Stimulated activated naive CD8-positive, alpha-beta T cell treated with anti-CD3 and anti-CD28 coated beads, Interleukin-15, Interleukin-2, amounts not matched to agents 100 U/mL and 50 U/mL, for 24 hours (primary cell): ENCODE data around the gene UFSP1.
"Not testable (repeated sequence)": the region's sequence is repeated elsewhere in the genome, so short reads cannot be mapped to it uniquely, and the experiment has no call there.

Experiments used
- ATAC-seq: fragments of 150-1000 bp; cut with Tn5 transposase; one replicate; pipeline ENCODE4 v1.10.0; 2021
- DNase-seq: peaks from one replicate; pipeline ENCODE4 v3.0.0; 2021

Gene UFSP1

GRCh38 chr7:100888988-100889750, at the start of gene UFSP1:
Gene UFSP1 (minus strand): TSS chr7:100889715. CDS start chr7:100889271, 444 bp downstream.
- ATAC-seq (peak; percentile 26), DNase-seq (peak; percentile 23)

- not testable (repeated sequence) for DNase-seq, ATAC-seq
Observed at GRCh38 chr7:100936167-100936566, 46.7 kb upstream of the UFSP1 start.

GRCh38 chr7:100935381-100935780, 45.9 kb upstream of the UFSP1 start:
- DNase-seq, ATAC-seq: not testable (repeated sequence)

DNA sequence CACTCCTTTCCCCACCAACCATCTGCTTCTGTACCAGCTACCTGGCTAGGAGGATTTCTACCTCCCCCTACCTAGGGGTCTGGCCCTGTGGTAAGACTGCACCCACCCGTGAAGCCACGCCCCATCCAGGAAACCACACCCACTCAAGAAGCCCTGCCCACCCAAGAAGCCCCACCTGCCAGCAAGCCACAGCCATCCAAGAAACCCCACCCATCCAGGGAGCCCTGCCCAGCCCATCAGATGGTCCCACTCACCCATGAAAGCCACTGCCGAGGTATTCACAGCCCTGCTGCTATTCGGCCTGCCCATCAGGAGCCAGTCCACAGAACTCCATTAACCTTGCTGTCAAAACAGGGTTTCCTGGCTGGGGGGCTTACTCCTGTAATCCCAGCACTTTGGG, 44.2 kb upstream of the UFSP1 start:
- ATAC-seq, result no peak
- DNase-seq, result no peak

DNA sequence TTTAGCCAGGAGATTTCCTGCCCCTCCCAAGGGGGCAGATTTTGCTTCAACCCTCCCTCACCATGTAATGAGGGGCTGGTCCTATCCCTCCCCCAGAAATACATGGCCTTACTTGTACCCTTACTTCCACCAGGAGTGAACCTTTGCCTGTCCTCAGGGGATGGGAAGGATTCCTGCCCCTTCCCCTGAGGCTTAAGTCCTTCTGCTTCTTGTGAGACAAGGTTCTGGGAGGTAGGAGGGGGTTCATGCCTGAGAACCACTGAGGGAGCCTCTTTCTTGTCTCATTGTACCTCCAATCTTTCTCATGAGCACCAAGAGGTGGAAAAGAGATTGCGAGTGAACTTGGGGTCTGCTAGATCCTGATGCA, 40.3 kb upstream of the UFSP1 start:
- DNase-seq (no peak), ATAC-seq (no peak)

DNA sequence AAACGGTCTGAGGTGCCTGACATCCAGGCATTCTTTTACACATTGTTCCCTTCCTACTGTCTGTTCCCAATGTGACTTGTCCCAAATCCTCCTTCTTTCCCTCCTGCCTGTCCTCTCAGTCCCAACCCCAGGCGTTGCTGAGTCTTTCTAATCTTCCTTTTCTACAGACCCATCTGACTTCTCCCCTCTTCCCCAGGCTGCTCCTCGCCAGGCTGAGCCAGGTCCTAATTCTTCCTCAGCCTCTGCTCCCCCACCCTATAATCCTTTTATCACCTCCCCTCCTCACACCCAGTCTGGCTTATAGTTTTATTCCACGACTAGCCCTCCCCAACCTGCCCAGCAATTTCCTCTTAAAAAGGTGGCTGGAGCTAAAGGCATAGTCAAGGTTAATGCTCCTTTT, 34.1 kb upstream of the UFSP1 start:
- ATAC-seq, DNase-seq: not testable (repeated sequence)

DNA sequence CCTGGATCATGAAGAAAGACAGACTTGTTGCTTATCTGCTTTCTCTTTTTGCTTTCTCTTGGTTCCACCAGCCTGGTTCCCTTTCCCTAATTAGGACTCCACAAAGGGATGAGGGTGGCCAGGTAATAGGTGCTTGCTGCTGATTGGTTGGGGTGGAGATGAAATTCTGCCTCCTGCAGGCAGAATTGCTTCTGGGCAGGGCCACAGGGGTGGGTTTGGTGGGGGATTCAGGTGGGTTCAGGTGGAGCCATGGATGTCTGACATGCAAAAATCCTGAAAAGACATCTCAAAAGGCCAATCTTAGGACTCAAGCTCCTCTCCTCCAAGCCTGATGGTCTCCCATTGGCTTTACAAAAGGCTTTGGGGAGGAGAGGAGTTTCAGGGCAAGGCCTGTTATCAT, 31.5 kb upstream of the UFSP1 start:
- DNase-seq, result no peak

DNA sequence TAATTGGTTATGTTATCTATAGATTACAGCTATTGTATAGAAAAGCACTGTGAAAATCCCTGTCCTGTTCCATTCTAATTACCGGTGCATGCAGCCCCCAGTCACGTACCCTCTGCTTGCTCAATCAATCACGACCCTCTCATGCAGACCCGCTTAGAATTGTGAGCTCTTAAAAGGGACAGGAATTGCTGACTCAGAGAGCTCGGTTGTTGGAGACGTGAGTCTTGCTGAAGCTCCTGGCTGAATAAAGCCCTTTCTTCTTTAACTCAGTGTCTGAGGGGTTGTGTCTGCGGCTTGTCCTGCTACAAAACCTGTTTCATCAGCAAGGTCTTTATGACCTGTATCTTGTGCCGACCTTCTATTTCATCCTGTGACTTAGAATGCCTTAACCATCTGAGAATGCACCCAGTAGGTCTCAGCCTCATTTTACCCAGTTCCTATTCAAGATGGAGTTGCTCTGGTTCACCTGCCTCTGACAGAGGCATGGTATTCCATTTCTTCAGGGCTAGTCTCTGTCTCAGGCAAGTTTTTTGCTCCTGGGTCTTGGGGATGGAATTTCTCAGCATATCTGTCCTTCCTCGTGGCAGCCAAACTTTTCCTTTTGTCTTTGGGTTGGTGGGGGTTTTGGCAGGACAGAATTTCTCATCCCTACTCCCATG, 30.4 kb upstream of the UFSP1 start:
- not testable (repeated sequence) for DNase-seq

More for the DNA sequence above, 31.5 kb upstream of the UFSP1 start:
- ATAC-seq, result no peak

DNA sequence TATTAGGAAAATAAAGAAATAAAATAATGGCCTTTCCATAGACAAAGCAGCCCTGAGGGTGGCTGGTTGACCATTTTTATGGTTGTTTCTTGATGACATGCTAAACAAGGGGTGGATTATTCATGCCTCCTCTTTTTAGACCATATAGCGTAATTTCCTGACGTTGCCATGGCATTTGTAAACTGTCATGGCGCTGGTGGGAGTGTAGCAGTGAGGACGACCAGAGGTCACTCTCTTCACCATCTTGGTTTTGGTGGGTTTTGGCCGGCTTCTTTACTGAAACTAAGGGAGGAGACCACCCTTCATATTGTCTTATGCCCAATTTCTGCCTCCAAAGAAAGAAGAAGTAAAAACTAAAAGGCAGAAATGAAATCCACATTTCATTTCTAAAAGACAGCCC, 29.8 kb upstream of the UFSP1 start:
- not testable (repeated sequence) for ATAC-seq, DNase-seq

More for the DNA sequence above, 30.4 kb upstream of the UFSP1 start:
- not testable (repeated sequence) for ATAC-seq

DNA sequence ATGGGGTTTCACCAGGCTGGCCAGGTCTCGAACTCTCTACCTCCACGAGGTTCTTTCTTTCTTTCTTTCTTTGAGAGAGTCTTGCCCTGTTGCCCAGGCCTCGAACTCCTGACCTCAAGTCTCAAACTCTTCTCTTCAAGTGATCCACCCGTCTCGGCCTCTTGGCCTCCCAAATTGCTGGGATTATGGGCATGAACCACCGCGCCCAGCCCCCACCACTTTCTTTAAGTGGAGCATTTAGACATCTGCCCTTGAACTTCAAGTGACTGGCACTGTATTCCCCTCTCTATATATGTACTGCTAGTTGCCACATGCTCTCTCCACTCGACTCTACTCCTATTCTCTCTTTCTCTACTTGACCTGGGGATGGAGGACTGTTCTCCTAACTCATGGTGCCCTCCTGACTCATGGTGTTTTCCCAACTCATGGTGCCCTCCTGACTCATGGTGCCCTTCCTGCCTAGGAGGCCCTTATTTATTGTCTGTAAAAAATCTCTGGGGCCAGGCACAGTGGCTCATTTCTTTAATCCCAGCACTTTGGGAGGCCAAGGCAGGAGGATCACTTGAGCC, 25.4 kb upstream of the UFSP1 start:
- peak; percentile 72 for ATAC-seq
- DNase-seq, result no peak

DNA sequence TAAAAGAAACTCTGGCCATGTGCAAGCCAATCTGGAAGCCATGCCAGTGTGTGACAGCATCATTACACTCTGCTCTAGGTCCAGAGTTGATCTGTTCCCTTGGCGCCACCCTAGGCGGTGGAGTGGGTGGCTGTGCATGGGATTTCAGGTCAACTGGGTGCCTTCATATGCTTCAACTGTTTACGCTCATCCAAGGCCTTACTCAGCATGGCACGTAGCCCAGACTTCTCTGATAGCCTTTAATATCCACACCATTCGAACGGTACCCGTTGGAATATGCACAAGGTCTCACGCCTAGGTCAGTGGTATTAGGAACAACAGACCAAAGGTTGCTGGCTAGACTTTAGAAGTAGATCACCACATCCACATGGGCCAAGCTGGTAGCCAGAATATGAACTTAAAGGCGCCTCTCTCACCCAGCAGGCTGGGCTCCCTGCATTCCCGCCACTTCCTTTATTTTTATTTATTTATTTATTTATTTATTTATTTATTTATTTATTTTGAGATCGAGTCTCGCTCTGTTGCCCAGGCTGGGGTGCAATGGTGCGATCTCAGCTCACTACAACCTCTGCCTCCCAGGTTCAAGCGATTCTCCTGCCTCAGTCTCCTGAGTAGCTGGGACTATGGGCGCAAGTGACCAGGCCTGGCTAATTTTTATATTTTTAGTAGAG, 24.8 kb upstream of the UFSP1 start:
- ATAC-seq (no peak), DNase-seq (no peak)

- ATAC-seq (no peak), DNase-seq (no peak)
Observed at GRCh38 chr7:100911484-100911883, 22.0 kb upstream of the UFSP1 start.

GRCh38 chr7:100910443-100910842, 20.9 kb upstream of the UFSP1 start:
- DNase-seq, ATAC-seq: not testable (repeated sequence)

GRCh38 chr7:100908512-100908911, 19.0 kb upstream of the UFSP1 start:
- ATAC-seq (no peak), DNase-seq (no peak)

DNA sequence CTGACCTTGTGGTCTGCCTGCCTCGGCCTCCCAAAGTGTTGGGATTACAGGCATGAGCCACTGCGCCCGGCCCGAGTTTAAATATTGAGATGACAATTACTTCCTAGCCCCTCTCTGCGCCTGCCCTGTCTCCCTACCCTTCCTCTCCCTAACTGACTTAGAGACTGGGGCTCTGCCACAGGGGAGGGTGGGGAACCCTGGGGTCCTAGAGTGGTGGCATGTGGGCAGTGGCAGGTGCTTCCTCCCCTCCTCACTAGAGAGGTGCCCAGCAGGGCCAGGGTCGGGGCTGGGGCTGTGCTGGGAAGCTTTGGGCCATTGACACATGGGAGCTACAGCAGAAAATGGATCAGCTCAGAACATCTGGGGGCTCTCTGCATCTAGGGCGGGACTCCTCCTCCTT, 13.1 kb upstream of the UFSP1 start:
- no peak for ATAC-seq
- no peak for DNase-seq

DNA sequence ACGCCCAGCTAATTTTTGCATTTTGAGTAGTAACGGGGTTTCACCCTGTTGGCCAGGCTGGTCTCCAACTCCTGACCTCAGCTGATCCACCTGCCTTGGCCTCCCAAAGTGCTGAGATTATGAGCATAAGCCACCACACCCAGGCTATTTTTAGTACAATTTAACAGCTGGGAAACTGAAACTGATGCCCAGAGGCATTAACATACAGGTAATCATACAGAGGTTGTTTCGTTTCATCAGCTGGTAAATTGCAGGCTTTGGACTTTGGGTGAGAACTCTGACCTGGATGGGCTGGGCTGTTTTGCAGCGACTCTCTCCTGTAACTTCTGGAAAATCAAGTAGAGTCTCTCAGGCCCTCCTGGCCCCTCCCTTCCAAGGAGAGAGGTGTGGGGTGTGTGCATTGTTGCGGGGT, 12.4 kb upstream of the UFSP1 start:
- ATAC-seq (no peak), DNase-seq (no peak)

GRCh38 chr7:100900978-100901377, 11.5 kb upstream of the UFSP1 start:
- no peak for ATAC-seq

GRCh38 chr7:100899432-100899831, 9.9 kb upstream of the UFSP1 start:
- ATAC-seq (no peak), DNase-seq (no peak)

More at GRCh38 chr7:100900978-100901377, 11.5 kb upstream of the UFSP1 start:
- no peak for DNase-seq

DNA sequence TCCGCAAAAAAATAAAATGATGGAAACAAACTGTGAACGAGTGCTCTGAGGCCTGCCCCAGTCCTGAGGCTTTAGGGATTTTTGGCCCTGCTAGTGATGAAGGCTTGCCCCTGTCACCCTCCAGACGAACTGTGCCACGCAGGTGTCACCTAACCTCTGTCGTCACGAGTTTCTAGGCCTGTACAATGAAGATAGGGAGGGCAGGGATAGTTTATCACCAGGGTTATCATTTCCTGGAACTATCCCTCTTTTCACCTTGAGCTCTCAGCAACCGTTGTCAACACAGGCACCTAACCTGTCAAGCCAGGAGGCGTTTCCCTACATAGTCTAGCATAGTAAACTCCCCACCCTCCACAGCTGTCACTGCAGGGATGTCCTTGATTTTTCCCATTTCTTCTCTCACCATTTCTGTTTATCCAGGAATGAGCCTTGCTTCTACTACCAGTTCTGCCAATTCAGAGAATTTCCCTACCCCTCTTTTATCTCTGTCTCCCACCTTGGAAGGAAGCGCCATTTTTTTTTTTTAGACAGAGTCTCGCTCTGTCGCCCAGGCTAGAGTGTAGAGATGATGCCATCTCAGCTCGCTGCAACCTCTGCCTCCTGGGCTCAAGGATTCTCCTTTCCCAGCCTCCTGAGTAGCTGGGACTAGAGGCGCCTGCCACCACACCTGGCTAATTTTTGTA, 8.4 kb upstream of the UFSP1 start:
- no peak for DNase-seq
- ATAC-seq, result no peak

- ATAC-seq (peak; percentile 8), DNase-seq (peak; percentile 63)
Observed at GRCh38 chr7:100896732-100897608, 7.5 kb upstream of the UFSP1 start.
